H1 (cell line): ENCODE data around the gene RAB29. TPM values are rescaled to one million over a fixed set of nuclear protein-coding genes. Genes with fewer than 3 reads are reported as not detected.

Experiments used
- CTCF ChIA-PET: fragments of 300-600 bp; sonication (Branson Sonifier 250); formaldehyde crosslinking; loops from one replicate; lab custom pipeline; 2021; ENCODE audit not compliant: partially characterized antibody; lab: Charles Lee
- POLR2A ChIA-PET: fragments of 300-600 bp; sonication (Branson Sonifier 250); formaldehyde crosslinking; loops from one replicate; lab custom pipeline; 2021; ENCODE audit warnings: inconsistent platforms; ENCODE audit not compliant: partially characterized antibody; lab: Charles Lee
- DNase-seq, 2 experiments: peaks; one replicate each; pipeline versions ENCODE4 v3.0.0 to v3.0.0-alpha.2; 2010 to 2022; ENCODE audit warnings: low spot score in 2 of 2, low read depth in 1 of 2, mixed read lengths in 1 of 2
- FAIRE-seq: peaks from 2 replicates; lab custom pipeline; 2011; peaks lifted over from hg19 to GRCh38; lab: Jason Lieb, UNC
- H2AFZ ChIP-seq: 2 replicates; pipeline ENCODE4 v1.8.1; 2012; ENCODE audit warnings: low read length, inconsistent platforms
- H2AK5ac ChIP-seq: 2 replicates; pipeline ENCODE4 v1.6.1; 2013; ENCODE audit warnings: low read depth, low read length
- H2BK120ac ChIP-seq: replicated peaks from 2 replicates; pipeline ENCODE3; 2013; ENCODE audit warnings: low read depth, low read length, inconsistent platforms
- H2BK12ac ChIP-seq: 2 replicates; pipeline ENCODE4 v1.6.1; 2013; ENCODE audit warnings: low read depth, low read length
- H2BK15ac ChIP-seq: 2 replicates; pipeline ENCODE4 v1.6.1; 2013; ENCODE audit warnings: low read length
- H2BK20ac ChIP-seq: 2 replicates; pipeline ENCODE4 v1.6.1; 2013; ENCODE audit warnings: low read length
- H2BK5ac ChIP-seq: 2 replicates; pipeline ENCODE4 v1.6.1; 2013; ENCODE audit warnings: low read depth, low read length
- H3K14ac ChIP-seq: 2 replicates; pipeline ENCODE4 v1.6.1; 2013; ENCODE audit warnings: inconsistent platforms; ENCODE audit not compliant: insufficient read length
- H3K18ac ChIP-seq: 2 replicates; pipeline ENCODE4 v1.6.1; 2013; ENCODE audit warnings: low read length; ENCODE audit errors: extremely low read depth
- H3K23ac ChIP-seq: 2 replicates; pipeline ENCODE4 v1.6.1; 2013; ENCODE audit warnings: inconsistent platforms; ENCODE audit not compliant: insufficient read length
- H3K23me2 ChIP-seq: 2 replicates; pipeline ENCODE4 v1.6.1; 2013; ENCODE audit warnings: low read depth, low read length
- H3K27ac ChIP-seq: 2 replicates; pipeline ENCODE4 v1.6.1; 2011; ENCODE audit warnings: low read depth, low read length, inconsistent platforms
- H3K27me3 ChIP-seq, 4 experiments: replicated peaks in 1 of 4; 1 replicate in 1 of 4; 2 replicates in 3 of 4; pipeline versions ENCODE4 v1.6.1 to v1.8.1; 2011 to 2013; ENCODE audit warnings: low read length in 3 of 4, mild to moderate bottlenecking in 3 of 4, inconsistent platforms in 2 of 4, mixed read lengths in 2 of 4, moderate library complexity in 1 of 4; ENCODE audit not compliant: control insufficient read depth in 3 of 4, insufficient read depth in 3 of 4; ENCODE audit errors: extremely low read depth in 1 of 4
- H3K36me3 ChIP-seq, 4 experiments: 2 replicates each; pipeline versions ENCODE4 v1.6.1 to v1.8.1; 2011 to 2013; ENCODE audit warnings: mild to moderate bottlenecking in 4 of 4, low read length in 3 of 4, moderate library complexity in 2 of 4, control low read depth in 1 of 4, inconsistent platforms in 1 of 4; ENCODE audit not compliant: insufficient read depth in 4 of 4, control insufficient read depth in 2 of 4
- H3K4ac ChIP-seq: replicated peaks from 2 replicates; pipeline ENCODE3; 2013; ENCODE audit warnings: low read length, low read depth, mixed read lengths, inconsistent platforms; ENCODE audit not compliant: insufficient read length
- H3K4me1 ChIP-seq, 4 experiments: replicated peaks in 1 of 4; 1 replicate in 1 of 4; 2 replicates in 3 of 4; pipeline versions ENCODE4 v1.6.1 to v1.8.1; 2011 to 2013; ENCODE audit warnings: low read length in 3 of 4, inconsistent platforms in 2 of 4, mixed read lengths in 1 of 4; ENCODE audit not compliant: insufficient read depth in 4 of 4, control insufficient read depth in 3 of 4
- H3K4me2 ChIP-seq, 2 experiments: 2 replicates each; pipeline versions ENCODE4 v1.6.1 to v1.8.1; 2011 to 2013; ENCODE audit warnings: low read depth in 2 of 2, low read length in 2 of 2, control low read depth in 1 of 2, inconsistent platforms in 1 of 2, mild to moderate bottlenecking in 1 of 2; ENCODE audit not compliant: insufficient read depth in 1 of 2
- H3K4me3 ChIP-seq, 4 experiments: fragments of 200-600, 300-600 bp in 1 of 4; sonication (generic), shearing (Covaris generic), sonication (Bioruptor Twin) in 1 of 4; 2 replicates each; pipeline versions ENCODE4 v1.5.1 to v1.8.1; 2011 to 2016; ENCODE audit warnings: low read length in 4 of 4, low read depth in 3 of 4, control low read depth in 2 of 4, inconsistent platforms in 2 of 4, mild to moderate bottlenecking in 2 of 4, mixed read lengths in 1 of 4, moderate library complexity in 1 of 4; ENCODE audit not compliant: insufficient read depth in 2 of 4; ENCODE audit errors: extremely low read depth in 1 of 4
- H3K56ac ChIP-seq: replicated peaks from 2 replicates; pipeline ENCODE3; 2013; ENCODE audit warnings: low read depth, mild to moderate bottlenecking, mixed read lengths, low read length, inconsistent platforms; ENCODE audit not compliant: insufficient read length
- H3K79me1 ChIP-seq: 2 replicates; pipeline ENCODE4 v1.6.1; 2013; ENCODE audit warnings: low read depth, low read length, control low read depth
- H3K79me2 ChIP-seq, 2 experiments: 2 replicates each; pipeline versions ENCODE4 v1.6.1 to v1.8.1; 2012 to 2013; ENCODE audit warnings: low read length in 2 of 2, mild to moderate bottlenecking in 2 of 2, inconsistent platforms in 1 of 2; ENCODE audit not compliant: insufficient read depth in 2 of 2, control insufficient read depth in 1 of 2
- H3K9ac ChIP-seq, 4 experiments: replicated peaks in 1 of 4; 1 replicate in 1 of 4; 2 replicates in 3 of 4; pipeline versions ENCODE4 v1.6.1 to v1.8.1; 2011 to 2013; ENCODE audit warnings: low read depth in 3 of 4, low read length in 3 of 4, control low read depth in 2 of 4, mild to moderate bottlenecking in 2 of 4, moderate library complexity in 2 of 4, inconsistent platforms in 1 of 4; ENCODE audit errors: extremely low read depth in 1 of 4
- H3K9me3 ChIP-seq, 2 experiments: 2 replicates each; pipeline versions ENCODE4 v1.6.1 to v1.8.1; 2012 to 2013; ENCODE audit warnings: mild to moderate bottlenecking in 2 of 2, moderate library complexity in 2 of 2, control low read depth in 1 of 2, inconsistent platforms in 1 of 2, low read depth in 1 of 2, low read length in 1 of 2, mixed read lengths in 1 of 2; ENCODE audit not compliant: insufficient read depth in 2 of 2
- H4K20me1 ChIP-seq, 2 experiments: replicated peaks in 1 of 2; 2 replicates each; pipeline versions ENCODE3 to v1.8.1; 2011 to 2013; ENCODE audit warnings: inconsistent platforms in 2 of 2, low read length in 2 of 2, mild to moderate bottlenecking in 1 of 2; ENCODE audit not compliant: insufficient read depth in 2 of 2, control insufficient read depth in 1 of 2
- H4K5ac ChIP-seq: 2 replicates; pipeline ENCODE4 v1.6.1; 2013; ENCODE audit warnings: low read length, low read depth, mixed read lengths, inconsistent platforms; ENCODE audit not compliant: insufficient read length
- H4K8ac ChIP-seq: 2 replicates; pipeline ENCODE4 v1.8.0; 2013; ENCODE audit warnings: mild to moderate bottlenecking, moderate library complexity, low read length, inconsistent platforms; ENCODE audit not compliant: insufficient read depth; ENCODE audit errors: extremely low read depth
- H4K91ac ChIP-seq: replicated peaks from 2 replicates; pipeline ENCODE3; 2013; ENCODE audit warnings: low read length, mixed read lengths, inconsistent platforms; ENCODE audit not compliant: insufficient read length
- BRCA1 ChIP-seq: IDR thresholded peaks from 2 replicates; pipeline ENCODE4 v1.6.1; 2012; ENCODE audit warnings: low read depth, low read length, improper control_type of control experiment
- CHD2 ChIP-seq: IDR thresholded peaks from 2 replicates; pipeline ENCODE4 v1.6.1; 2012; ENCODE audit warnings: low read length, improper control_type of control experiment
- EGR1 ChIP-seq: IDR thresholded peaks from 2 replicates; pipeline ENCODE4 v1.6.1; 2011; ENCODE audit warnings: low read depth, low read length, borderline replicate concordance
- MAX ChIP-seq: IDR thresholded peaks from 2 replicates; pipeline ENCODE4 v1.6.1; 2012; ENCODE audit warnings: inconsistent platforms
- POLR2AphosphoS5 ChIP-seq: IDR thresholded peaks from 2 replicates; pipeline ENCODE4 v1.6.1; 2011; ENCODE audit warnings: low read depth, low read length
- POU5F1 ChIP-seq: IDR thresholded peaks from 2 replicates; pipeline ENCODE4 v1.6.1; 2011; ENCODE audit warnings: low read depth, mild to moderate bottlenecking, low read length, moderate library complexity
- RXRA ChIP-seq: IDR thresholded peaks from 2 replicates; pipeline ENCODE4 v1.6.1; 2011; ENCODE audit warnings: low read depth, mild to moderate bottlenecking, low read length, moderate library complexity; ENCODE audit not compliant: insufficient read depth
- SRF ChIP-seq: IDR thresholded peaks from 2 replicates; pipeline ENCODE4 v1.6.1; 2011; ENCODE audit warnings: mild to moderate bottlenecking, low read depth, low read length, moderate library complexity
- TCF12 ChIP-seq: IDR thresholded peaks from 2 replicates; pipeline ENCODE4 v1.6.1; 2011; ENCODE audit warnings: low read depth, mild to moderate bottlenecking, low read length
- TEAD4 ChIP-seq: IDR thresholded peaks from 2 replicates; pipeline ENCODE4 v1.6.1; 2012; ENCODE audit warnings: low read depth, low read length, inconsistent platforms, mixed read lengths
- WGBS, 2 experiments: shearing (Covaris generic) in 1 of 2; methylation state at CpG; one replicate each; pipeline versions ENCODE4 v1.1.6 to v1.1.7; 2013 to 2015; ENCODE audit warnings: low lambda C conversion rate in 2 of 2, mixed read lengths in 2 of 2, inconsistent platforms in 1 of 2, low coverage in 1 of 2, missing lambda C conversion rate in 1 of 2; ENCODE audit not compliant: insufficient replicate concordance in 2 of 2, insufficient coverage in 1 of 2, insufficient read length in 1 of 2; ENCODE audit errors: extremely low coverage in 1 of 2, missing lambda C conversion rate in 1 of 2; 5-methylcytosine and 5-hydroxymethylcytosine counted together
- polyA plus RNA-seq, 7 experiments: library from polyadenylated mRNA; depleted of rRNA in 3 of 7; stranded (reverse) in 5 of 7; unstranded in 2 of 7; fragments of >200 nt in 5 of 7; fragments of 200-250 nt in 2 of 7; gene quantifications; 1 replicate in 5 of 7; 2 replicates in 1 of 7; 4 replicates in 1 of 7; pipeline versions ENCODE4 v1.2.1 to v1.2.3, GENCODE V29; 2011 to 2013; ENCODE audit warnings: missing spikeins in 2 of 7, mixed read lengths in 2 of 7
- total RNA-seq: library from RNA; stranded (reverse); fragmentation: NEBNext Ultra II Directional; extraction: Animal tissue kit (Norgen Biotek cat#: 25700); gene quantifications from 2 replicates; pipeline ENCODE4 v1.2.1, GENCODE V29; 2021

Gene RAB29
- total and polyA plus RNA-seq, 2 of the 8 experiments (the other 6 are each of a cell fraction or from before 2014, with no cell fraction given) = 10.1 to 17.3 TPM

DNA sequence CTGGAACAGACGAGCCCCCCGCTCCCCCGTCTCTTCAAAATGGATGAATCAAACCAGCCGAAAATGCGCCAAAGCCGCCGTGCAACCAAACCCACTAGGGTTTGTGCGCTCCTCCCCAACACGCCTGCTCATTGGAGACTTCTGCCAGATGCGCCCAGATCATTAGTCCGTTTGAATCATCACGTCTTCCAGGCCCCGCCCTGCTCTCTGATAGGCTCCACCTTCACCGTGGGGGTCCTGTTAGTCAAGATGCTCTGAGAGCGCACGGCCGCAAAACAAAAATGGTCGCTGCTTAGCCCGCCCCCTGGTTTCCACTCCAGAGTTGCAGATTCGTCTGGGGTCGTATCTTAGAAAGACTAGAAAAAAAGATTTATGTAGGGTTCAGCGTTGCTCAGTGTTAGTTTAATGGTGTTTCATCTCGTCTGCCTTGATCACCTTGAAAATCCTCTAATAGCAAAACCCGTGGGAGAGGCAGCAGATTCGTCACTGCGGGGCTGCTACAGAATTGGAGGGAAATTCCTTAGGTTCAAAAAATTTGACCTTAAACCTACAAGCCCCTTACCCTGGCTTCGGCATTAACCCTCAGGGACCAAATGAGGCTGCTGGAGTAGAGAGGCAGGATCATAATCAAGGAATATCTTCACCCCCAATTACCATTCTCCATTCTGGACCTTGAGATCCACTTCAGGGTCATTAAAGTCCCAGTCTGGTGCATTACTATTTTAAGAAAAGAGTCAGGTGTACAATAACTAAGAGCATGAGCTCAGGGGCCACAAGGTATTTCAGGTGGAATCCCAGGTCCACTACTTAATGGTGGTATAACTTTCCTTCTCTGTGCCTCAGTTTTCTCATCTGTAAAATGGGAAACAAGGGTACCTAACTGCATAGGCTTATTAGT, 24.9 kb downstream of the RAB29 start, which contains the start of gene NUCKS1:
Gene NUCKS1 (minus strand): TSS at position 45 of the 898 bp plus-strand sequence. CDS start 209 bp downstream, outside the sequence.
- peak within 1 kb of the TSS; percentile 84; the same call in 1 of the 2 replicates for H2BK12ac ChIP-seq
- H4K20me1 ChIP-seq = peaks cover 14 to 24% of the 10 kb centered on the region in 2 experiments
- DNase-seq (peak; percentile 94 to 97), FAIRE-seq (peak; percentile 78)
- peak within 1 kb of the TSS; percentile 81 to 86 for H3K4me2 ChIP-seq
- POLR2A ChIA-PET = interaction anchor here (0.6 to 1.8 kb wide), 13 partner anchors 11 to 149 kb away, joined by 3 to 12 read pairs (median 3); partner anchors contain the start of gene ELK4
- H3K27ac ChIP-seq = peak within 1 kb of the TSS; percentile 95
- CTCF ChIA-PET = interaction anchor here (0.6 to 1.3 kb wide), 3 partner anchors 9 to 351 kb away, joined by 3 read pairs; no protein-coding TSS in a partner anchor
- H3K9me3 ChIP-seq = no peaks in the 10 kb centered on the region
- no peak within 1 kb of the TSS for H3K23ac ChIP-seq
- peaks cover 32 to 39% of the 10 kb centered on the region in 2 experiments for H3K79me2 ChIP-seq
- no peaks in the 10 kb centered on the region for H3K27me3 ChIP-seq
- no peaks in the 10 kb centered on the region for H3K79me1 ChIP-seq
- peaks cover 5% of the 10 kb centered on the region for H3K23me2 ChIP-seq
- H4K91ac ChIP-seq = peak within 1 kb of the TSS; percentile 94
- no peak within 1 kb of the TSS for H3K14ac ChIP-seq
- peak within 1 kb of the TSS; percentile 78 for H3K18ac ChIP-seq
- peak within 1 kb of the TSS; percentile 87 to 93 (median 92) for H3K9ac ChIP-seq
- WGBS, 2 experiments = 2% methylated on average over 24 of the region's 27 CpGs; no CpG with 5 or more reads in 1 of the 2 experiments
- H2BK15ac ChIP-seq = 0 out of 2 replicates have a peak within 1 kb of the TSS, but pooled peaks have one; percentile 94
- peaks cover 0 to 7% (median 0%) of the 10 kb centered on the region in 4 experiments; a peak in 2 of 8 replicates for H3K36me3 ChIP-seq
- peak within 1 kb of the TSS; percentile 94 for H3K56ac ChIP-seq
- peak within 1 kb of the TSS; percentile 49 for H2BK120ac ChIP-seq
- peak within 1 kb of the TSS; percentile 96 for H4K8ac ChIP-seq
- peak within 1 kb of the TSS; percentile 72 for H3K4ac ChIP-seq
- H3K4me3 ChIP-seq = peak within 1 kb of the TSS; percentile 94 to 99 (median 96)
- H2BK5ac ChIP-seq = peak within 1 kb of the TSS; percentile 93
- peaks cover 0 to 10% (median 4%) of the 10 kb centered on the region in 4 experiments; a peak in 4 of 7 replicates for H3K4me1 ChIP-seq
- peak within 1 kb of the TSS; percentile 95 for H4K5ac ChIP-seq
- 0 out of 2 replicates have a peak within 1 kb of the TSS, but pooled peaks have one; percentile 76 for H2BK20ac ChIP-seq
- H2AK5ac ChIP-seq = no peak within 1 kb of the TSS
- H2AFZ ChIP-seq = peak within 1 kb of the TSS; percentile 88
- TF ChIP-seq POU5F1 (no peak), TEAD4 (no peak), EGR1 (peak; percentile 51; the same call in 1 of the 2 replicates), POLR2AphosphoS5 (peak; percentile 23; the same call in 1 of the 2 replicates), BRCA1 (no peak), RXRA (no peak), MAX (peak; percentile 49; the same call in 1 of the 2 replicates), TCF12 (0 out of 2 replicates have a peak, but pooled peaks have one; percentile 32), SRF (no peak), CHD2 (peak; percentile 83)
